GM19455 (cell line): ENCODE results near the gene FGGY.
"Not testable (repeated sequence)": the region's sequence is repeated elsewhere in the genome, so short reads cannot be mapped to it uniquely, and the experiment has no call there.

Experiments
- ATAC-seq: cut with Tn5 transposase; IDR thresholded peaks from one replicate; pipeline ENCODE4 v1.9.1; 2021; ENCODE audit not compliant: unreplicated experiment

Gene FGGY

DNA sequence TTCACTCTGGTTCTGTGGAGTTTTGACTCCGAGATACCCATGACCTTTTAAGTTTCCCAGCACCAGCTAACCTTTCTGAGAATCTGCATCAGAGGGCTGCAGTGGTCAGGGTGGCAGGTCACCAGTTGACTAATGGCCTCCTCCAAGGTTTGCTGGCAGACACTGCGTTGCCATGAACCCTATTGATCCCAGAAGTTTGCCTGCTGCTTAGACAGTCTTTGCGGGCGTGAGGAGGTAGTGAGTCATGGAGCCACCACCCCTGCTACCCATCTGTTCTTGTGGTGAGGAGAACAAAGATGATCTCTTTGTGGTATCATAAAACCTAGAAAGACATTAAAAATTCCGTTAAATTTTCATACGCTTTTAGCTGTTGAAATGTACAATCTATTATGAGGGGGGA is 180.4 kb downstream of the FGGY start:
- no peak for ATAC-seq

- no peak for ATAC-seq
Measured at GRCh38 chr1:59477867-59478266, 181.0 kb downstream of the FGGY start.

GRCh38 chr1:59478822-59479221 is 181.9 kb downstream of the FGGY start:
- no peak for ATAC-seq

GRCh38 chr1:59480188-59480888 is 183.4 kb downstream of the FGGY start:
- ATAC-seq = no peak

GRCh38 chr1:59481881-59482505 is 185.1 kb downstream of the FGGY start:
- no peak for ATAC-seq

DNA sequence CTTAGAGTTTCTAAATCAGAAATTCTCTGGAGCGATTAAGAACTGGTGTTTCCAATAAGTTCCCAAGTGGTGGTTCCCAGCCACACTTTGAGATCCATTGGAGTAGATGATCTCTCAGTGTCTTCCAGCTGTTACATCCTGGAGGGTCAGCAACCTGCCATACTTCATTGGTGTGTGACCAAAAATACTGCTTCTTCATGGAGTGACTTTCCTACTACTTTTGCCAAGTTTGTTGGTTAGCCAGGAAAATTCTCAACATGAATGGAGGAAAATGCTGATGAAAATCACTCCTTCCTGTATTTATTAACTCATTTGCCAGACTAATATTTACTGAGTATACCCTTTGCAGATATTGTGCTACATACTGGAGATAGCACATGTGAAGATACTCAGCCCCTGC is 186.1 kb downstream of the FGGY start:
- no peak for ATAC-seq

GRCh38 chr1:59484096-59484495 is 187.2 kb downstream of the FGGY start:
- ATAC-seq = no peak

DNA sequence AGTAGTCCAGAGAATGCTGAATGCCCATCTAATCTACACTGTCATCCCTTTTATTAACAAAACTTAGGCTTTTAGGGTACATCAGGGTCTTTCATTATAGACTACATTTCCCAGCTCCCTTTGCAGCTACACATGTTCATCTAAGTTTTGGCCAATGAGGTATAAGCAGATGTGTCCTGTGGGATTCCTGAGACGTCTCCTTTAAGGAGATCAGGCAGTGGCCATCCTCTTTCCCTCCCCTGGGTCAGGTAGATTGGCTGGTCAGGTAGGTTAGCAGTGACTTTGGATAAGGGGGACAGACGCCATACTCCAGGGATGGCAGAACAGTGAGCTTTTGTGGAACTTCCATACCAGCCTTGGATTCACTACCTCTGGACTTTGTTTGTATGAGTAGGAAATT is 188.3 kb downstream of the FGGY start:
- no peak for ATAC-seq

DNA sequence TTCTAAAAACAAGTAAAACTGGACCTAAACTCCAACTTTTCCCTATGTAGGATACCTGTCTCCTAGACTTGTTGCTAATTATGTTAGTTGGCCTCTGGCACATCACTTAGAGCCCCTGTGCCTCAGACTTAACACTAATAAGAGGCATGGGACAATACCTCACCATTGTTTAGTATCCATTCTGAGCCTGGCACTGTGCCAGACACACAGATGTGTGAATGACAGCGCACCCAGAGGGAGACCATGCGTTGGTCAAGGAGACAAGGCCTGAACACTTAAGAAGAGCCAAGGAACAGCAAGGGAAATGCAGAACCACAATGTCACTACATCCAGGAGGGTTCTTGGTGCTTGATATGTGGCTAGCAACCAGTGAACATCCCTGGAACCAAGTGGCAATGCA is 189.1 kb downstream of the FGGY start:
- ATAC-seq = no peak

- no peak for ATAC-seq
Measured at GRCh38 chr1:59486615-59487014, 189.7 kb downstream of the FGGY start.

DNA sequence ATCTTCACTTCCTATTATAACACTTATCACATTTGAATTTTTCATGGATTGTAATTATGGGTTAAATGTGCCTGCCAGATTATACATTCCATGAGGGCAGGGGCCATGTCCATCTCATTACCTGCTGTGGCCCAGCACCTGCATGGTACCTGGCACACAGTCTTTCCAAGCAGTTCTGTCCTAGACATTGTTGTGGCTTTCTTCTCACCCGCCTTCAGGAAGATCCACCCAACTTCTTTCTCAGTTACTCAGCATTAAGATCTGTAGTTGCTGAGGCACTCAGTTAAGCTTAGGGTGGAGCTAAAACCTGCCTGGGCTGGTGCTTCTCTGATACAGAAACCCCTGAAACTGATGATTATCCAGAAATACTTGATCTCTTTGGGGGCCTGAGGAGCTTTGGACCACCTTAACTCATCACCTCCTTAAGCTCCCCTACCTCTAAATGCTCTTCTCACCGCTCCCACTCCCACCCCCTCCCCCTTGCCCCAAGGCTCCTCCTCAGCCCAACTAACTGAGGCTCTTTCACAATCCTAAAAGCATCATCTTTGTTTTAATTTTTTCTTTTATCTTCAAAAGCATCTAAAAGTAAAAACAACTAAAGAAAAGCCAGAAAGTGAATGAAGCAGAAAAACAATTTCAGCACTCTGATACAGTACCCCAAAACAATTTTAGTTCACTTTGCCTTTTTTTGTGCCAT is 190.6 kb downstream of the FGGY start:
- no peak for ATAC-seq

DNA sequence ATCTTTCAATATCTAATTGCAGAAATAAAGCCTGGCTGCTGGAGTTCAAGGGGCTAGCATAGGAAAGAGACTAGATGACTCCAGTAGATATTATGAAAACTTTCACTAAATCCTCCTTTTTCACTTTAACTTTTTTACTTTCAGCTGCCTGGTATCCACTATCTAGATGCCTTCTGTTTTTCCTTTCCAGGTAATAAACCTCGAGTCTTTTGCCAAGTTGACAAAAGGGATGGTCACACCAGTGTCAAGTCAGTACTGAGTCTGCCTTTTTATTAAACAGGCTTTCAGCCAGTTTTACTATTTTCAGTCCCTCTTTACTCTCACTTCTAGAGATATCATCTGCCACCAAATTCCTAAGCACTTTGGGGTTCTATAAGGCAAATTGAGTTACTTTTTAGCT is 195.6 kb downstream of the FGGY start:
- no peak for ATAC-seq

GRCh38 chr1:59494145-59494833 is 197.4 kb downstream of the FGGY start:
- no peak for ATAC-seq

- ATAC-seq = not testable (repeated sequence)
Measured at GRCh38 chr1:59496156-59496555, 199.3 kb downstream of the FGGY start.

- ATAC-seq = no peak
Measured at GRCh38 chr1:59497616-59498015, 200.7 kb downstream of the FGGY start.

DNA sequence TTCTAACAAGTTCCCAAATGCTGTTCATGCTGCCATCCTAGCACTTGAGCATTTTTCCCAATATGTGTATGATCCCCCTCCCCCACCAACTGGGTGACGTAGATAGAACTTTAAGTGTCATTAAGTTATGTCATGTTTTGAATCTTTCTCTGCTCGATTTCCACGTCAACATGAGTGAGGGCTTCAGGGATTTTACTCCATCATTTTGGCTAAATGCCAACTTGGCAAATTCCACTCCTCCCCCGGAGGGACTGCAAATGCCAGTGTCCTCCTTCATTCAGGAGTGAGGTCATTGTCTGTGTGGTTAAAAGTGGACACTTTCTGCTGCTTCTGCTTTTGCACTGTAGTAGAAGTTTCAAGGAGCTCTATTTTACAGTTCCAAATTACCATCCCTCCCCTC is 201.7 kb downstream of the FGGY start:
- ATAC-seq = no peak

DNA sequence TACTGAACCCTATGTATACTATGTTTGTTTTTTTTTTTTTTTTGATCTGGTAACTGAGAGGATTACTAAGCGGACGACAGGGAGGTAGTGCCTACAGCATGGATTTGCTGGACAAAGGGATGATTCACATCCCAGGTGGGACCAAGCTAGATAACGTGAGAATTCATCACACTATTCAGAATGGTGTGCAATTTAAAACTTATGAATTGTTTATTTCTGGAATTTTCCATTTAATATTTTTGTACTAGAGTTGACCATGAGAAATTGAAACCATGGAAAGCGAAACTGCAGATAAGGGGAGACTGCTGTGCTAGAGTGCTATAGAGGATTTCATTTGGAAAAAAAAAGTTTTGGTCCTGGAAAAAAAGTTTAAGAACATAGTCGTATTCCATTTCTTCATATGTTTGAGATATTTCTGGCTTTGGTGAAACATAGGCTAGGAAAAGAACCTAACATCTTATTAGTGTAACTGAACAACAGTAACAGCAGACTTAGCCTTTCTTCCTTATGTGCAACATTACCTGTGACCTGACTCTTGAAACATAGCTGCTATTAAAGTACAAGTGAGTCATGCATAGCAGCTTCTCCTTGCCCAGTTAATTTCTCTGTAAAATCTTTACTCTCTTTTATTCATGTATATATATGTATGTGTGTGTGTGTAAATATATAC is 202.5 kb downstream of the FGGY start:
- ATAC-seq = no peak

- ATAC-seq = no peak
Measured at GRCh38 chr1:59499943-59500569, 203.2 kb downstream of the FGGY start.

DNA sequence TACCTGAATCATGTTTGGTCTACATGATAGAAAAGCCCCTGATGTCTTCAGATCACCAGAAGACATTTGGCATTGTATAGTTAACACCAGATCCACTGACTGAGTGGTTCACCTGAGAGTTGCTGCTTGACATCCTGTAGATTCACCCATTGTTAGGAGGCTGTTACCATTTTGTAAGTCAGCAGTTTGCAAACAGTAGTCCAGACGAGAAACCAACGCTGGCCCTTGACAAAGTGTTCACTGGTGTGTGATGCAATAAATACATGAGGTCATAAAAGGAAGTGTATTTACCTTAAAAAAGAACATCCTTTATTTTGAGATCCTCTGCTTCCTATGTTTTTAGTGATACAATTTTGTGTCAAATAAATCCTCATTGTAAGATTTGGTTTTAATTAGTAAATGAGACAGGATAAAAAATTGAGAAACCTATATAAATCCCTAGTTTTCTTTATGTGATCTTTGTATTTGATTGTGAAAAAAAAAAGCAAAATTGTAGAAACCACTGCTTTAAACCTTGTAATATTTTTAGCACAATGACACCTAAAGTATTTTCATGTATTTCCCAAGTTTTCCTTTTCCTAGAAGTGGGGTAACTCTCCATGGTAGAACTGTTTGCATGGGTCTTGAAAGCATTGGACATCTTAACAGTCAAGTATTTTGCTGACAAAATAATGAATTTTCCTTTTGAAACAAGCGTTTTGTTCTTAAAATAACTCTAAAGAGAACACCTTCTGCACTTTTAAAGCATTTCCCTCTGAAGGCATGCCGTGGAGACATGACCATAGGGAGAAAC is 204.3 kb downstream of the FGGY start:
- ATAC-seq = no peak
